Kidney (tissue), 22 donors: ENCODE data around the gene PGLYRP2. TPM values are rescaled to one million over a fixed set of nuclear protein-coding genes. Genes with fewer than 3 reads are reported as not detected.

ENCODE experiments used
- DNase-seq, 5 donors: peaks; one replicate each; pipeline ENCODE4 v3.0.0-alpha.2; 2013 to 2020
- FAIRE-seq: peaks from 2 replicates; lab custom pipeline; 2012; peaks lifted over from hg19 to GRCh38; lab: Jason Lieb, UNC
- H3K27ac ChIP-seq, 2 donors: one replicate each; pipeline ENCODE4 v1.7.0; 2013; ENCODE audit warnings: low read depth in 2 of 2, low read length in 2 of 2, inconsistent platforms in 1 of 2
- H3K27me3 ChIP-seq: one replicate; pipeline ENCODE4 v1.7.1; 2013; ENCODE audit warnings: low read length, inconsistent platforms; ENCODE audit not compliant: control insufficient read depth, insufficient read depth
- H3K36me3 ChIP-seq, 3 donors: one replicate each; pipeline versions ENCODE4 v1.7.0 to v1.7.1; 2013; ENCODE audit warnings: low read length in 3 of 3, control low read depth in 1 of 3, inconsistent platforms in 1 of 3; ENCODE audit not compliant: insufficient read depth in 3 of 3, control insufficient read depth in 2 of 3
- H3K4me1 ChIP-seq, 3 donors: one replicate each; pipeline versions ENCODE4 v1.7.0 to v1.7.1; 2013; ENCODE audit warnings: low read length in 3 of 3, inconsistent platforms in 1 of 3, low read depth in 1 of 3; ENCODE audit not compliant: control insufficient read depth in 2 of 3, insufficient read depth in 2 of 3
- H3K4me3 ChIP-seq, 3 donors: one replicate each; pipeline versions ENCODE4 v1.7.0 to v1.8.1; 2013; ENCODE audit warnings: low read length in 3 of 3, control low read depth in 1 of 3, inconsistent platforms in 1 of 3
- H3K9ac ChIP-seq, 3 donors: one replicate each; pipeline versions ENCODE4 v1.7.0 to v1.7.1; 2013; ENCODE audit warnings: low read length in 3 of 3, control low read depth in 1 of 3, inconsistent platforms in 1 of 3
- H3K9me3 ChIP-seq, 3 donors: one replicate each; pipeline versions ENCODE4 v1.7.0 to v1.7.1; 2013; ENCODE audit warnings: low read length in 3 of 3, control low read depth in 1 of 3, inconsistent platforms in 1 of 3; ENCODE audit not compliant: control insufficient read depth in 2 of 3, insufficient read depth in 1 of 3
- CTCF ChIP-seq: IDR thresholded peaks from 3 replicates; pipeline ENCODE4 v1.5.1; 2012; ENCODE audit warnings: mild to moderate bottlenecking, moderate library complexity, borderline replicate concordance; ENCODE audit not compliant: insufficient read depth; ENCODE audit errors: extremely low read depth
- intact Hi-C: fragments of 100-400 bp; cut with DNase I; formaldehyde crosslinking; loops from one replicate; pipeline ENCODE4 v1.11.1; 2022
- long read RNA-seq, 10 donors: library from polyadenylated mRNA in 1 of 10; unstranded in 1 of 10; transcript quantifications; one replicate each; pipeline ENCODE4 v2.0.0 and lab custom pipeline, GENCODE V29; 2021 to 2026
- polyA plus RNA-seq: library from polyadenylated mRNA; stranded (reverse); fragments of 350-450 nt; fragmentation: Illumina TruSeq; extraction: RNeasy Lipid Tissue Mini Kit (QIAGEN cat#74804); gene quantifications from one replicate; pipeline ENCODE4 v1.2.3, GENCODE V29; 2014; ENCODE audit warnings: low read depth, low replicate concordance; ENCODE audit not compliant: insufficient read depth
- total RNA-seq: library from RNA; stranded (reverse); fragmentation: NEBNext Ultra II Directional; extraction: Animal tissue kit (Norgen Biotek cat#: 25700); gene quantifications from one replicate; pipeline ENCODE4 v1.2.1, GENCODE V29; 2021
- donor health status: control.
- donor health status: control.
- donor health status: control.
- donor health status: control.
- donor health status: control.
- donor health status: DM: yes; HTN: yes; CAD: no.
- donor health status: Normal renal cell carcinoma (clear cell type).

PGLYRP2 gene, protein sequence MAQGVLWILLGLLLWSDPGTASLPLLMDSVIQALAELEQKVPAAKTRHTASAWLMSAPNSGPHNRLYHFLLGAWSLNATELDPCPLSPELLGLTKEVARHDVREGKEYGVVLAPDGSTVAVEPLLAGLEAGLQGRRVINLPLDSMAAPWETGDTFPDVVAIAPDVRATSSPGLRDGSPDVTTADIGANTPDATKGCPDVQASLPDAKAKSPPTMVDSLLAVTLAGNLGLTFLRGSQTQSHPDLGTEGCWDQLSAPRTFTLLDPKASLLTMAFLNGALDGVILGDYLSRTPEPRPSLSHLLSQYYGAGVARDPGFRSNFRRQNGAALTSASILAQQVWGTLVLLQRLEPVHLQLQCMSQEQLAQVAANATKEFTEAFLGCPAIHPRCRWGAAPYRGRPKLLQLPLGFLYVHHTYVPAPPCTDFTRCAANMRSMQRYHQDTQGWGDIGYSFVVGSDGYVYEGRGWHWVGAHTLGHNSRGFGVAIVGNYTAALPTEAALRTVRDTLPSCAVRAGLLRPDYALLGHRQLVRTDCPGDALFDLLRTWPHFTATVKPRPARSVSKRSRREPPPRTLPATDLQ
- total RNA-seq = not detected
- not detected for polyA plus RNA-seq
- long read RNA-seq, donor 1 = 0 reads
- long read RNA-seq, donor 2 = 0 reads
- long read RNA-seq, donor 3 = 0 reads
- long read RNA-seq, donor 4 = 0 reads
- long read RNA-seq, donor 5 = 0 reads
- long read RNA-seq, donor 6 = 0 reads
- long read RNA-seq, donor 7 = 0 reads
- long read RNA-seq, donor 8 = 0 reads
- long read RNA-seq, donor 9 = 0 reads
- long read RNA-seq, donor 10 = 0 reads

- TF ChIP-seq CTCF = peak; percentile 29
- Histone ChIP-seq H3K27ac (no peak within 1 kb of the TSS), H3K9me3 (no peaks in the 10 kb centered on the region), H3K36me3 (no peaks in the 10 kb centered on the region), H3K4me3 (no peak within 1 kb of the TSS), H3K4me1 (no peaks in the 10 kb centered on the region), H3K27me3 (no peaks in the 10 kb centered on the region), H3K9ac (no peak within 1 kb of the TSS)
- FAIRE-seq = no peak
- intact Hi-C loops = no loop called here
- DNase-seq = peak in 3 of 5 donors; percentile 17 to 66 (median 58)
Measured at GRCh38 chr19:15479391-15480345, at the start of gene PGLYRP2. PGLYRP2 (minus strand) TSS chr19:15479501; CDS start chr19:15479371, 130 bp downstream.

GRCh38 chr19:15527705-15528104 is 48.4 kb upstream of the PGLYRP2 start:
- Histone ChIP-seq H3K4me1 (no peaks in the 10 kb centered on the region), H3K9me3 (no peaks in the 10 kb centered on the region), H3K36me3 (no peaks in the 10 kb centered on the region), H3K27ac (no peak overlapping the region), H3K27me3 (no peaks in the 10 kb centered on the region), H3K9ac (no peak overlapping the region), H3K4me3 (no peak overlapping the region)
- DNase-seq (no peak), FAIRE-seq (no peak)
- TF ChIP-seq CTCF = no peak
- intact Hi-C loops = no loop called here

- TF ChIP-seq CTCF = no peak
- no peaks in the 10 kb centered on the region for H3K9me3 ChIP-seq
- H3K36me3 ChIP-seq = no peaks in the 10 kb centered on the region
- DNase-seq = no peak
- no peak overlapping the region for H3K9ac ChIP-seq
- H3K27ac ChIP-seq = no peak overlapping the region
- intact Hi-C loops = no loop called here
- H3K4me1 ChIP-seq = no peaks in the 10 kb centered on the region
- H3K27me3 ChIP-seq = no peaks in the 10 kb centered on the region
- no peak for FAIRE-seq
- H3K4me3 ChIP-seq = no peak overlapping the region
Measured at GRCh38 chr19:15526408-15526807, 47.1 kb upstream of the PGLYRP2 start.
